ENCODE results near the gene OR5B12.

DNA sequence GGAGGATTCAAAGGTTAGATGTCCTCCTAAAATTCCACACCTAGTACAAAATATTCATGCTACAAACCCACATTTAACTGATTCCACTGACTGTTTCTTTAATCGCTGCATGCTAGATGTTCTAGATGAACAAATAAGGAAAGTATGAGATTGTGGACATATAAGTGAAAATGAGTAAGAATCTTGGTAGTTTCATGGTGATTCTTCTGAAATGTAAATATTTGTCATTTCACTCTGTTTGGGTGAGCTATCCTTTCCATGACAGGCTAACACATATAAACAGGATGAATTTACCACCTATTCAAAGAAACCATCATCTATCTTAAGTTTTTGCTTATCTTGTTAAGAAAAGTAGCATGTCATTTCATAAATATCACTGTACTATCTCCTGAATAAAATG is 50.2 kb downstream of the OR5B12 start:
- TF ChIP-seq, protein P1, sequence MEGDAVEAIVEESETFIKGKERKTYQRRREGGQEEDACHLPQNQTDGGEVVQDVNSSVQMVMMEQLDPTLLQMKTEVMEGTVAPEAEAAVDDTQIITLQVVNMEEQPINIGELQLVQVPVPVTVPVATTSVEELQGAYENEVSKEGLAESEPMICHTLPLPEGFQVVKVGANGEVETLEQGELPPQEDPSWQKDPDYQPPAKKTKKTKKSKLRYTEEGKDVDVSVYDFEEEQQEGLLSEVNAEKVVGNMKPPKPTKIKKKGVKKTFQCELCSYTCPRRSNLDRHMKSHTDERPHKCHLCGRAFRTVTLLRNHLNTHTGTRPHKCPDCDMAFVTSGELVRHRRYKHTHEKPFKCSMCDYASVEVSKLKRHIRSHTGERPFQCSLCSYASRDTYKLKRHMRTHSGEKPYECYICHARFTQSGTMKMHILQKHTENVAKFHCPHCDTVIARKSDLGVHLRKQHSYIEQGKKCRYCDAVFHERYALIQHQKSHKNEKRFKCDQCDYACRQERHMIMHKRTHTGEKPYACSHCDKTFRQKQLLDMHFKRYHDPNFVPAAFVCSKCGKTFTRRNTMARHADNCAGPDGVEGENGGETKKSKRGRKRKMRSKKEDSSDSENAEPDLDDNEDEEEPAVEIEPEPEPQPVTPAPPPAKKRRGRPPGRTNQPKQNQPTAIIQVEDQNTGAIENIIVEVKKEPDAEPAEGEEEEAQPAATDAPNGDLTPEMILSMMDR (conservative IDR thresholded peaks at IDR 0.05 in 1 of 2, IDR thresholded peaks at IDR 0.05 in 1 of 2; ENCODE audit: extremely low read depth in 1 of 2, insufficient read depth in 1 of 2, low read depth in 1 of 2, low read length in 2 of 2): no peak
- TF ChIP-seq EZH2 (IDR thresholded peaks at IDR 0.05; ENCODE audit: borderline replicate concordance, low read length): no peak
